H1 (cell line): Measurements from ENCODE around the gene ST6GALNAC2. TPM values are rescaled to one million over a fixed set of nuclear protein-coding genes. Genes with fewer than 3 reads are reported as not detected.

Experiments
- CTCF ChIA-PET: fragments of 300-600 bp; sonication (Branson Sonifier 250); formaldehyde crosslinking; loops from one replicate; lab custom pipeline; 2021; ENCODE audit not compliant: partially characterized antibody; lab: Charles Lee
- POLR2A ChIA-PET: fragments of 300-600 bp; sonication (Branson Sonifier 250); formaldehyde crosslinking; loops from one replicate; lab custom pipeline; 2021; ENCODE audit warnings: inconsistent platforms; ENCODE audit not compliant: partially characterized antibody; lab: Charles Lee
- DNase-seq, 2 experiments: peaks; one replicate each; pipeline versions ENCODE4 v3.0.0 to v3.0.0-alpha.2; 2010 to 2022; ENCODE audit warnings: low spot score in 2 of 2, low read depth in 1 of 2, mixed read lengths in 1 of 2
- FAIRE-seq: peaks from 2 replicates; lab custom pipeline; 2011; peaks lifted over from hg19 to GRCh38; lab: Jason Lieb, UNC
- H2AFZ ChIP-seq: 2 replicates; pipeline ENCODE4 v1.8.1; 2012; ENCODE audit warnings: low read length, inconsistent platforms
- H2AK5ac ChIP-seq: 2 replicates; pipeline ENCODE4 v1.6.1; 2013; ENCODE audit warnings: low read depth, low read length
- H2BK120ac ChIP-seq: replicated peaks from 2 replicates; pipeline ENCODE3; 2013; ENCODE audit warnings: low read depth, low read length, inconsistent platforms
- H2BK12ac ChIP-seq: 2 replicates; pipeline ENCODE4 v1.6.1; 2013; ENCODE audit warnings: low read depth, low read length
- H2BK15ac ChIP-seq: 2 replicates; pipeline ENCODE4 v1.6.1; 2013; ENCODE audit warnings: low read length
- H2BK20ac ChIP-seq: 2 replicates; pipeline ENCODE4 v1.6.1; 2013; ENCODE audit warnings: low read length
- H2BK5ac ChIP-seq: 2 replicates; pipeline ENCODE4 v1.6.1; 2013; ENCODE audit warnings: low read depth, low read length
- H3K14ac ChIP-seq: 2 replicates; pipeline ENCODE4 v1.6.1; 2013; ENCODE audit warnings: inconsistent platforms; ENCODE audit not compliant: insufficient read length
- H3K18ac ChIP-seq: 2 replicates; pipeline ENCODE4 v1.6.1; 2013; ENCODE audit warnings: low read length; ENCODE audit errors: extremely low read depth
- H3K23ac ChIP-seq: 2 replicates; pipeline ENCODE4 v1.6.1; 2013; ENCODE audit warnings: inconsistent platforms; ENCODE audit not compliant: insufficient read length
- H3K23me2 ChIP-seq: 2 replicates; pipeline ENCODE4 v1.6.1; 2013; ENCODE audit warnings: low read depth, low read length
- H3K27ac ChIP-seq: 2 replicates; pipeline ENCODE4 v1.6.1; 2011; ENCODE audit warnings: low read depth, low read length, inconsistent platforms
- H3K27me3 ChIP-seq, 4 experiments: replicated peaks in 1 of 4; 1 replicate in 1 of 4; 2 replicates in 3 of 4; pipeline versions ENCODE4 v1.6.1 to v1.8.1; 2011 to 2013; ENCODE audit warnings: low read length in 3 of 4, mild to moderate bottlenecking in 3 of 4, inconsistent platforms in 2 of 4, mixed read lengths in 2 of 4, moderate library complexity in 1 of 4; ENCODE audit not compliant: control insufficient read depth in 3 of 4, insufficient read depth in 3 of 4; ENCODE audit errors: extremely low read depth in 1 of 4
- H3K36me3 ChIP-seq, 4 experiments: 2 replicates each; pipeline versions ENCODE4 v1.6.1 to v1.8.1; 2011 to 2013; ENCODE audit warnings: mild to moderate bottlenecking in 4 of 4, low read length in 3 of 4, moderate library complexity in 2 of 4, control low read depth in 1 of 4, inconsistent platforms in 1 of 4; ENCODE audit not compliant: insufficient read depth in 4 of 4, control insufficient read depth in 2 of 4
- H3K4ac ChIP-seq: replicated peaks from 2 replicates; pipeline ENCODE3; 2013; ENCODE audit warnings: low read length, low read depth, mixed read lengths, inconsistent platforms; ENCODE audit not compliant: insufficient read length
- H3K4me1 ChIP-seq, 4 experiments: replicated peaks in 1 of 4; 1 replicate in 1 of 4; 2 replicates in 3 of 4; pipeline versions ENCODE4 v1.6.1 to v1.8.1; 2011 to 2013; ENCODE audit warnings: low read length in 3 of 4, inconsistent platforms in 2 of 4, mixed read lengths in 1 of 4; ENCODE audit not compliant: insufficient read depth in 4 of 4, control insufficient read depth in 3 of 4
- H3K4me2 ChIP-seq, 2 experiments: 2 replicates each; pipeline versions ENCODE4 v1.6.1 to v1.8.1; 2011 to 2013; ENCODE audit warnings: low read depth in 2 of 2, low read length in 2 of 2, control low read depth in 1 of 2, inconsistent platforms in 1 of 2, mild to moderate bottlenecking in 1 of 2; ENCODE audit not compliant: insufficient read depth in 1 of 2
- H3K4me3 ChIP-seq, 4 experiments: fragments of 200-600, 300-600 bp in 1 of 4; sonication (generic), shearing (Covaris generic), sonication (Bioruptor Twin) in 1 of 4; 2 replicates each; pipeline versions ENCODE4 v1.5.1 to v1.8.1; 2011 to 2016; ENCODE audit warnings: low read length in 4 of 4, low read depth in 3 of 4, control low read depth in 2 of 4, inconsistent platforms in 2 of 4, mild to moderate bottlenecking in 2 of 4, mixed read lengths in 1 of 4, moderate library complexity in 1 of 4; ENCODE audit not compliant: insufficient read depth in 2 of 4; ENCODE audit errors: extremely low read depth in 1 of 4
- H3K56ac ChIP-seq: replicated peaks from 2 replicates; pipeline ENCODE3; 2013; ENCODE audit warnings: low read depth, mild to moderate bottlenecking, mixed read lengths, low read length, inconsistent platforms; ENCODE audit not compliant: insufficient read length
- H3K79me1 ChIP-seq: 2 replicates; pipeline ENCODE4 v1.6.1; 2013; ENCODE audit warnings: low read depth, low read length, control low read depth
- H3K79me2 ChIP-seq, 2 experiments: 2 replicates each; pipeline versions ENCODE4 v1.6.1 to v1.8.1; 2012 to 2013; ENCODE audit warnings: low read length in 2 of 2, mild to moderate bottlenecking in 2 of 2, inconsistent platforms in 1 of 2; ENCODE audit not compliant: insufficient read depth in 2 of 2, control insufficient read depth in 1 of 2
- H3K9ac ChIP-seq, 4 experiments: replicated peaks in 1 of 4; 1 replicate in 1 of 4; 2 replicates in 3 of 4; pipeline versions ENCODE4 v1.6.1 to v1.8.1; 2011 to 2013; ENCODE audit warnings: low read depth in 3 of 4, low read length in 3 of 4, control low read depth in 2 of 4, mild to moderate bottlenecking in 2 of 4, moderate library complexity in 2 of 4, inconsistent platforms in 1 of 4; ENCODE audit errors: extremely low read depth in 1 of 4
- H3K9me3 ChIP-seq, 2 experiments: 2 replicates each; pipeline versions ENCODE4 v1.6.1 to v1.8.1; 2012 to 2013; ENCODE audit warnings: mild to moderate bottlenecking in 2 of 2, moderate library complexity in 2 of 2, control low read depth in 1 of 2, inconsistent platforms in 1 of 2, low read depth in 1 of 2, low read length in 1 of 2, mixed read lengths in 1 of 2; ENCODE audit not compliant: insufficient read depth in 2 of 2
- H4K20me1 ChIP-seq, 2 experiments: replicated peaks in 1 of 2; 2 replicates each; pipeline versions ENCODE3 to v1.8.1; 2011 to 2013; ENCODE audit warnings: inconsistent platforms in 2 of 2, low read length in 2 of 2, mild to moderate bottlenecking in 1 of 2; ENCODE audit not compliant: insufficient read depth in 2 of 2, control insufficient read depth in 1 of 2
- H4K5ac ChIP-seq: 2 replicates; pipeline ENCODE4 v1.6.1; 2013; ENCODE audit warnings: low read length, low read depth, mixed read lengths, inconsistent platforms; ENCODE audit not compliant: insufficient read length
- H4K8ac ChIP-seq: 2 replicates; pipeline ENCODE4 v1.8.0; 2013; ENCODE audit warnings: mild to moderate bottlenecking, moderate library complexity, low read length, inconsistent platforms; ENCODE audit not compliant: insufficient read depth; ENCODE audit errors: extremely low read depth
- H4K91ac ChIP-seq: replicated peaks from 2 replicates; pipeline ENCODE3; 2013; ENCODE audit warnings: low read length, mixed read lengths, inconsistent platforms; ENCODE audit not compliant: insufficient read length
- JUN ChIP-seq: IDR thresholded peaks from 2 replicates; pipeline ENCODE4 v1.6.1; 2011; ENCODE audit warnings: low read depth, mild to moderate bottlenecking, improper control_type of control experiment, low read length
- SP4 ChIP-seq: IDR thresholded peaks from 2 replicates; pipeline ENCODE4 v1.6.1; 2012; ENCODE audit warnings: low read length, inconsistent platforms
- WGBS, 2 experiments: shearing (Covaris generic) in 1 of 2; methylation state at CpG; one replicate each; pipeline versions ENCODE4 v1.1.6 to v1.1.7; 2013 to 2015; ENCODE audit warnings: low lambda C conversion rate in 2 of 2, mixed read lengths in 2 of 2, inconsistent platforms in 1 of 2, low coverage in 1 of 2, missing lambda C conversion rate in 1 of 2; ENCODE audit not compliant: insufficient replicate concordance in 2 of 2, insufficient coverage in 1 of 2, insufficient read length in 1 of 2; ENCODE audit errors: extremely low coverage in 1 of 2, missing lambda C conversion rate in 1 of 2; 5-methylcytosine and 5-hydroxymethylcytosine counted together
- polyA plus RNA-seq, 7 experiments: library from polyadenylated mRNA; depleted of rRNA in 3 of 7; stranded (reverse) in 5 of 7; unstranded in 2 of 7; fragments of >200 nt in 5 of 7; fragments of 200-250 nt in 2 of 7; gene quantifications; 1 replicate in 5 of 7; 2 replicates in 1 of 7; 4 replicates in 1 of 7; pipeline versions ENCODE4 v1.2.1 to v1.2.3, GENCODE V29; 2011 to 2013; ENCODE audit warnings: missing spikeins in 2 of 7, mixed read lengths in 2 of 7
- total RNA-seq: library from RNA; stranded (reverse); fragmentation: NEBNext Ultra II Directional; extraction: Animal tissue kit (Norgen Biotek cat#: 25700); gene quantifications from 2 replicates; pipeline ENCODE4 v1.2.1, GENCODE V29; 2021

The ST6GALNAC2 gene
- total and polyA plus RNA-seq, 2 of the 8 experiments (the other 6 are each of a cell fraction or from before 2014, with no cell fraction given), result 0.09 TPM; not detected in 1

DNA sequence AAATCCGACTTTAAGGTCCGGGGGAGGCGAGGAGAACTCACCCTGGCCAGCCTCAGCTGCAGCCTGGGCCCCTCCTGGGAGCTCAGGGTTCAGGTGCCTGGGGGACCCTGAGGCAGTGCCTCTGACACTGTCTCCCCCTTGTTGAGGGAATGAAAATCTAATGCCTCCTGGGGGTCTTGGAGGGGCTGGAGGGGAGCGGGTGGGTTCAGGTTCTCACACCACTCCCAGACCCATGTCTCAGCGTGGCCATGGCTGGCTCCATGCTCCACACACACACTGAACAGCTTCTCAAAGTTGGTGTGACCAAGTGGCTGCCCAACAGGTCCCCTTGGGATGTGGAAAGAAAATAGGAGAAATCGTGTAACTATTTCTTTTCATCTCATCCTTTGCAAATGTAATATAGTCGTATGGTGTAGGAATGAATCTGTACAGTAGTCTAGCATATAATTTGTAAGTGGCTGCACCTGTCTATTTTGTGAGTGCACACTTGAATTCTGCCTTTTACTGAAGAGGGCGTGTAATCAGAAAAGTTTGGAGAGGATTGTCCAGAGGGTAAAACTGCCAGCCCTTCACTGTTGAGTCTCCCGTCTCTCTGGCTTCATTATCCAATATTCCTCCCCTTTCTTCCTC is 46.6 kb downstream of the ST6GALNAC2 start:
- H3K23me2 ChIP-seq, result peaks cover 11% of the 10 kb centered on the region
- H4K91ac ChIP-seq, result no peak overlapping the region
- no peak overlapping the region for H2BK5ac ChIP-seq
- H3K79me1 ChIP-seq, result no peaks in the 10 kb centered on the region
- H3K23ac ChIP-seq, result no peak overlapping the region
- H2BK20ac ChIP-seq, result no peak overlapping the region
- H3K9ac ChIP-seq, result no peak overlapping the region
- WGBS, 2 experiments, result 82% methylated on average over 6 of the region's 9 CpGs; no CpG with 5 or more reads in 1 of the 2 experiments
- no peak overlapping the region for H4K8ac ChIP-seq
- DNase-seq (no peak), FAIRE-seq (no peak)
- H2BK12ac ChIP-seq, result no peak overlapping the region
- H3K27ac ChIP-seq, result no peak overlapping the region
- H3K18ac ChIP-seq, result no peak overlapping the region
- H4K20me1 ChIP-seq, result no peaks in the 10 kb centered on the region
- H2BK15ac ChIP-seq, result 0 out of 2 replicates have a peak overlapping the region, but pooled peaks have one; percentile 76
- no peak overlapping the region for H2AFZ ChIP-seq
- H2BK120ac ChIP-seq, result no peak overlapping the region
- H3K4me1 ChIP-seq, result peaks cover 0 to 22% (median 11%) of the 10 kb centered on the region in 4 experiments; a peak in 6 of 7 replicates
- H3K4me3 ChIP-seq, result peak overlapping the region in 1 of 4 experiments; percentile 67; a peak in 2 of 8 replicates
- H3K79me2 ChIP-seq, result no peaks in the 10 kb centered on the region
- no peak overlapping the region for H3K4ac ChIP-seq
- no peaks in the 10 kb centered on the region for H3K36me3 ChIP-seq
- no peak overlapping the region for H3K56ac ChIP-seq
- H4K5ac ChIP-seq, result no peak overlapping the region
- ChIA-PET CTCF (interaction anchor here (0.6 to 15.6 kb wide), 14 partner anchors 10 to 345 kb away, joined by 3 to 260 read pairs (median 5); no protein-coding TSS in a partner anchor), POLR2A (interaction anchor here (1.0 to 4.0 kb wide), 5 partner anchors 10 to 193 kb away, joined by 3 to 38 read pairs (median 8); no protein-coding TSS in a partner anchor)
- H3K27me3 ChIP-seq, result peaks cover 8 to 46% (median 37%) of the 10 kb centered on the region in 4 experiments
- H3K14ac ChIP-seq, result no peak overlapping the region
- no peaks in the 10 kb centered on the region for H3K9me3 ChIP-seq
- H3K4me2 ChIP-seq, result peak overlapping the region in 1 of 2 experiments; percentile 76; a peak in 1 of 4 replicates
- no peak for TF ChIP-seq SP4
- no peak for TF ChIP-seq JUN
- TF ChIP-seq, all 59 proteins: peak for 0
- H2AK5ac ChIP-seq, result no peak overlapping the region
